Activated CD4-positive, alpha-beta T cell treated with anti-CD3 and anti-CD28 coated beads for 36 hours (primary cell): ENCODE data around the gene CAMK1G. TPM values are rescaled to one million over a fixed set of nuclear protein-coding genes. Genes with fewer than 3 reads are reported as not detected.
A peak's percentile ranks its signal among the peaks of the same experiment; 100 is the strongest.

Experiments used
- ATAC-seq: fragments of 200-7000 bp; cut with Tn5 transposase; one replicate; pipeline ENCODE4 v1.10.0; 2021; ENCODE audit warnings: mild to moderate bottlenecking, moderate library complexity
- CTCF ChIA-PET: fragments of 350-600 bp; sonication (Branson Sonifier 250); formaldehyde crosslinking; loops from one replicate; lab custom pipeline; 2021; ENCODE audit warnings: antibody characterized with exemption; lab: Charles Lee
- POLR2A ChIA-PET: fragments of 350-600 bp; sonication (Branson Sonifier 250); formaldehyde crosslinking; loops from one replicate; lab custom pipeline; 2021; ENCODE audit warnings: antibody characterized with exemption, inconsistent platforms; lab: Charles Lee
- DNase-seq: peaks from one replicate; pipeline ENCODE4 v3.0.0-alpha.2; 2020
- H3K27ac Mint-ChIP-seq: one replicate; pipeline ENCODE4 v1.8.0; 2021; ENCODE audit warnings: mixed read lengths
- H3K27me3 Mint-ChIP-seq: one replicate; pipeline ENCODE4 v1.8.0; 2021; ENCODE audit warnings: mixed read lengths
- H3K36me3 Mint-ChIP-seq: one replicate; pipeline ENCODE4 v1.8.0; 2021; ENCODE audit warnings: low read depth, mixed read lengths
- H3K4me1 Mint-ChIP-seq: one replicate; pipeline ENCODE4 v1.8.0; 2021; ENCODE audit warnings: mixed read lengths
- H3K4me3 Mint-ChIP-seq: one replicate; pipeline ENCODE4 v1.8.0; 2021; ENCODE audit warnings: mild to moderate bottlenecking, moderate library complexity, mixed read lengths
- H3K9me3 Mint-ChIP-seq: one replicate; pipeline ENCODE4 v1.8.0; 2021; ENCODE audit warnings: low read depth, mixed read lengths
- intact Hi-C, 2 experiments: fragments of 100-400 bp; cut with DNase I in 1 of 2; cut with micrococcal nuclease in 1 of 2; formaldehyde crosslinking; loops; one replicate each; pipeline versions ENCODE4 v1.14.2 to v1.15.1; 2022 to 2024; cut with DNase I, micrococcal nuclease
- total RNA-seq, 2 experiments: library from RNA; stranded (reverse); gene quantifications; one replicate each; pipeline ENCODE4 v1.2.3, GENCODE V29; 2021

CAMK1G gene
- total RNA-seq, 2 experiments from 2014 or later, result 0.09 to 0.23 TPM

GRCh38 chr1:209565759-209566678 lies 17.5 kb upstream of the CAMK1G start:
- Mint-ChIP-seq H3K27me3 (peaks cover 9% of the 10 kb centered on the region), H3K36me3 (no peaks in the 10 kb centered on the region), H3K4me1 (peaks cover 21% of the 10 kb centered on the region), H3K4me3 (no peak overlapping the region), H3K9me3 (no peaks in the 10 kb centered on the region), H3K27ac (no peak overlapping the region)
- POLR2A ChIA-PET, result no interaction called here
- CTCF ChIA-PET, result interaction anchor here (0.6 to 4.6 kb wide), 38 partner anchors 9 to 726 kb away, joined by 3 to 34 read pairs (median 4); partner anchors contain the start of gene CAMK1G
- intact Hi-C loops, result loop anchor here (1.0 to 5.0 kb wide), 3 partner anchors 363 to 913 kb away; no protein-coding TSS in a partner anchor
- peak; percentile 89 for ATAC-seq
- DNase-seq, result peak; percentile 88

- Mint-ChIP-seq H3K27ac (no peak overlapping the region), H3K4me1 (peaks cover 21% of the 10 kb centered on the region), H3K4me3 (no peak overlapping the region), H3K27me3 (peaks cover 12% of the 10 kb centered on the region), H3K9me3 (no peaks in the 10 kb centered on the region), H3K36me3 (no peaks in the 10 kb centered on the region)
- ChIA-PET CTCF (interaction anchor here (0.9 to 4.6 kb wide), 17 partner anchors 8 to 364 kb away, joined by 3 to 34 read pairs (median 4); no protein-coding TSS in a partner anchor), POLR2A (interaction anchor here (0.6 kb wide), 1 partner anchor 142 kb away, joined by 3 read pairs; no protein-coding TSS in a partner anchor)
- DNase-seq (no peak), ATAC-seq (peak; percentile 21)
- intact Hi-C loops, result loop anchor here (2.0 to 5.0 kb wide), 2 partner anchors 365 to 915 kb away; no protein-coding TSS in a partner anchor
Observed at GRCh38 chr1:209567698-209568175, 15.8 kb upstream of the CAMK1G start.

GRCh38 chr1:209569455-209570207 lies 13.9 kb upstream of the CAMK1G start:
- no peak overlapping the region for H3K27ac Mint-ChIP-seq
- H3K9me3 Mint-ChIP-seq, result no peaks in the 10 kb centered on the region
- peak overlapping the region; percentile 8 for H3K4me3 Mint-ChIP-seq
- POLR2A ChIA-PET, result no interaction called here
- ATAC-seq (peak; percentile 38), DNase-seq (peak; percentile 89)
- no peaks in the 10 kb centered on the region for H3K36me3 Mint-ChIP-seq
- intact Hi-C loops, result loop anchor here (1.0 to 5.0 kb wide), 4 partner anchors 58 to 367 kb away; no protein-coding TSS in a partner anchor
- peaks cover 16% of the 10 kb centered on the region for H3K27me3 Mint-ChIP-seq
- peaks cover 21% of the 10 kb centered on the region for H3K4me1 Mint-ChIP-seq
- CTCF ChIA-PET, result interaction anchor here (0.5 to 2.3 kb wide), 41 partner anchors 9 to 419 kb away, joined by 3 to 16 read pairs (median 5); partner anchors contain the start of genes CAMK1G, TRAF3IP3 and UTP25

GRCh38 chr1:209570743-209571142 lies 12.8 kb upstream of the CAMK1G start:
- CTCF ChIA-PET, result interaction anchor here (0.5 to 2.3 kb wide), 10 partner anchors 8 to 275 kb away, joined by 3 to 12 read pairs (median 6); partner anchors contain the start of gene CAMK1G
- H3K36me3 Mint-ChIP-seq, result no peaks in the 10 kb centered on the region
- intact Hi-C loops, result no loop called here

GRCh38 chr1:209576392-209577197 lies 6.9 kb upstream of the CAMK1G start:
- no peak overlapping the region for H3K27ac Mint-ChIP-seq
- H3K9me3 Mint-ChIP-seq, result no peaks in the 10 kb centered on the region
- POLR2A ChIA-PET, result no interaction called here
- no peak overlapping the region for H3K4me3 Mint-ChIP-seq
- DNase-seq (peak; percentile 84), ATAC-seq (peak; percentile 98)
- intact Hi-C loops, result loop anchor here (1.0 to 2.0 kb wide), 5 partner anchors 51 to 171 kb away; no protein-coding TSS in a partner anchor
- CTCF ChIA-PET, result interaction anchor here (0.5 to 4.3 kb wide), 28 partner anchors 10 to 885 kb away, joined by 3 to 34 read pairs (median 4); no protein-coding TSS in a partner anchor
- peaks cover 7% of the 10 kb centered on the region for H3K27me3 Mint-ChIP-seq
- H3K4me1 Mint-ChIP-seq, result no peaks in the 10 kb centered on the region
- H3K36me3 Mint-ChIP-seq, result no peaks in the 10 kb centered on the region

More at GRCh38 chr1:209570743-209571142, 12.8 kb upstream of the CAMK1G start:
- POLR2A ChIA-PET, result no interaction called here
- peaks cover 21% of the 10 kb centered on the region for H3K4me1 Mint-ChIP-seq
- no peak overlapping the region for H3K4me3 Mint-ChIP-seq
- H3K27me3 Mint-ChIP-seq, result peaks cover 16% of the 10 kb centered on the region
- H3K9me3 Mint-ChIP-seq, result no peaks in the 10 kb centered on the region
- no peak for ATAC-seq
- H3K27ac Mint-ChIP-seq, result no peak overlapping the region
- DNase-seq, result no peak

- Mint-ChIP-seq H3K27me3 (peaks cover 9% of the 10 kb centered on the region), H3K4me3 (no peak overlapping the region), H3K36me3 (no peaks in the 10 kb centered on the region), H3K9me3 (no peaks in the 10 kb centered on the region), H3K4me1 (no peaks in the 10 kb centered on the region), H3K27ac (no peak overlapping the region)
- intact Hi-C loops, result loop anchor here in 1 of 2 experiments (2.0 kb wide), 2 partner anchors 115 to 169 kb away; no protein-coding TSS in a partner anchor
- ChIA-PET POLR2A (no interaction called here), CTCF (interaction anchor here (0.6 to 4.3 kb wide), 19 partner anchors 12 to 522 kb away, joined by 3 to 34 read pairs (median 4); no protein-coding TSS in a partner anchor)
- ATAC-seq (no peak), DNase-seq (no peak)
Observed at GRCh38 chr1:209577346-209577745, 6.2 kb upstream of the CAMK1G start.

GRCh38 chr1:209580577-209580976 lies 2.9 kb upstream of the CAMK1G start:
- Mint-ChIP-seq H3K36me3 (no peaks in the 10 kb centered on the region), H3K27ac (no peak overlapping the region), H3K9me3 (no peaks in the 10 kb centered on the region), H3K4me1 (no peaks in the 10 kb centered on the region), H3K4me3 (no peak overlapping the region), H3K27me3 (peaks cover 6% of the 10 kb centered on the region)
- intact Hi-C loops, result no loop called here
- CTCF ChIA-PET, result interaction anchor here (0.5 to 2.8 kb wide), 2 partner anchors 11 to 15 kb away, joined by 3 to 6 read pairs; no protein-coding TSS in a partner anchor
- ATAC-seq (no peak), DNase-seq (no peak)
- POLR2A ChIA-PET, result no interaction called here

GRCh38 chr1:209584231-209584672 lies 738 bp downstream of the CAMK1G start:
- CTCF ChIA-PET, result interaction anchor here (0.5 to 2.8 kb wide), 6 partner anchors 12 to 46 kb away, joined by 3 to 12 read pairs (median 4); no protein-coding TSS in a partner anchor
- no peak overlapping the region for H3K27ac Mint-ChIP-seq
- H3K9me3 Mint-ChIP-seq, result no peaks in the 10 kb centered on the region
- intact Hi-C loops, result no loop called here
- H3K4me1 Mint-ChIP-seq, result no peaks in the 10 kb centered on the region
- no peak overlapping the region for H3K4me3 Mint-ChIP-seq
- DNase-seq (no peak), ATAC-seq (no peak)
- H3K27me3 Mint-ChIP-seq, result peaks cover 15% of the 10 kb centered on the region
- POLR2A ChIA-PET, result interaction anchor here (1.0 kb wide), 1 partner anchor 243 kb away, joined by 4 read pairs; the partner anchor contains the start of gene UTP25
- no peaks in the 10 kb centered on the region for H3K36me3 Mint-ChIP-seq

- intact Hi-C loops, result no loop called here
- H3K36me3 Mint-ChIP-seq, result no peaks in the 10 kb centered on the region
- H3K4me1 Mint-ChIP-seq, result no peaks in the 10 kb centered on the region
- H3K9me3 Mint-ChIP-seq, result no peaks in the 10 kb centered on the region
- no peak overlapping the region for H3K4me3 Mint-ChIP-seq
- DNase-seq (no peak), ATAC-seq (no peak)
- no peak overlapping the region for H3K27ac Mint-ChIP-seq
- ChIA-PET CTCF (interaction anchor here (0.7 to 2.0 kb wide), 9 partner anchors 13 to 265 kb away, joined by 3 to 9 read pairs (median 3); no protein-coding TSS in a partner anchor), POLR2A (interaction anchor here (1.0 kb wide), 1 partner anchor 242 kb away, joined by 4 read pairs; the partner anchor contains the start of gene UTP25)
- H3K27me3 Mint-ChIP-seq, result peaks cover 15% of the 10 kb centered on the region
Observed at GRCh38 chr1:209585197-209585596, 1.7 kb downstream of the CAMK1G start.
